ENCODE results near the gene TNFRSF13B.

The TNFRSF13B gene

DNA sequence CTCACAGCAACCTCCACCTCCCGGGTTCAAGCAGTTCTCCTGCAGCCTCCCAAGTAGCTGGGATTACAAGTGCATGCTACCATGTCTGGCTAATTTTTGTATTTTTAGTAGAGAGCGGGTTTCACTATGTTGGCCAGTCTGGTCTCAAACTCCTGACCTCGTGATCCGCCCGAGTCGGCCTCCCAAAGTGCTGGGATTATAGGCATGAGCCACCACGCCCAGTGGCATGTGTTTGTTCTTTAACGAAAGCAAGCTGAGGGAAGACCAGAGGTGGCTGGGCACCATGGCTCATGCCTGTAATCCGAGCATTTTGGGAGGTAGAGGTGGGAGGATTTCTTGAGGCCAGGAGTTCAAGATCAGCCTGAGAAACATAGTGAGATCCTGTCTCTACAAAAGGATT is 18.1 kb downstream of the TNFRSF13B start:
- DNase-seq = no peak

DNA sequence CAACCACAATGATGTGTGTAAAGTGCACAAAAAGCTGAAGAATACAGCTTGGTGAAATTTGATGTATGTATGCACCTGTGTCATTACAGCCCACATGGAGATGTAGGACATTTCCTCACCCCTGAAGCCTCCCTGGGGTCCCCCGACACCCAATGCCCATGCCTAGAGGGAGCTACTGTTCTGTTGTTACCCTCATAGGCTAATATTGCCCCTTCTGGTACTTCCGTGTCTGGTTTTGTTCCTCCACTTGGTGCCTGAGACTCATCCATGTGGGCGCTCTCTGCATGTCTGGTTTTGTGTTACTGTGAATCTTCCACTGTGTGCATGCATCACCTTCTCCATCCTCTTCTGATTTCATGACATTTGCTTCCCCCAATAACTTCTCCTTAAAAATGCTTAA is 18.6 kb downstream of the TNFRSF13B start:
- DNase-seq = no peak

DNA sequence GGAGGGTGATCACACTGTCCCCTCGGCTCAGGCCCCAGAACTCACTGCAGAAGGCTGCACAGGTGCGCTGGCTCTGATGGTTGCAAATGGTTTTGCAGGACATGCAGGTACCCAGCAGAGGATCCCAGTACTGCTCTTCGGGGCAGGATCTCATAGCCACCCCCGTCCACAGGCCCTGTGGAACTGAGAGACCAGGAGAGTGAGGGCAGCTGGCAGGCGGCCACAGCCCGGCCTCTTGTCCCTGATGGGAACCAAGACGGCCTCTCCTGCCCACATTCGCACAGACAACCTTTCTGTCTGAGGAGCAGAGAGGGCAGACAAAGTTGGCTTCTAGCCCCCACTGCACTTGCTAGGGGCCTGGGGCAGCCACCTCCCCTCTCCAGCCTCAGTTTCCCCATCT is 19.5 kb downstream of the TNFRSF13B start:
- DNase-seq = no peak

DNA sequence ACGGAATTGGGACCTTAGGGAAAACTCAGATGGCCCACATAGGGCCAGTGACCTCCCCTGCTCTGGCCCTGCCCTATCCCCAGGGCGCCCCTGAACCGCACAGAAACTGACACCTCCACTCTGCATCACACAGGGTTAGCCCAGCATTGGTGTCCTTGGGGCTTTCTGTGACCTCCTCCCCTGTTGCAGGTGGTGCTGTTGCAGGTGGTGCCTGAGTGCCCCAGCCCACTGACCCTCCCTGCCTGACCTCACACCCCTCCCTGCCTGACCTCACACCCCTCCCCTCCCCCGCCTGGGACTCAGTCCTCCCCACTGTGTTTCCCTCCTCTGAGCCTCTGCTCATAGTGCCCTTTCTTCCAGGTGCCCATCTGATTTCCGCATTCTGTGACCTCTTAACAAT is 21.4 kb downstream of the TNFRSF13B start:
- no peak for DNase-seq

DNA sequence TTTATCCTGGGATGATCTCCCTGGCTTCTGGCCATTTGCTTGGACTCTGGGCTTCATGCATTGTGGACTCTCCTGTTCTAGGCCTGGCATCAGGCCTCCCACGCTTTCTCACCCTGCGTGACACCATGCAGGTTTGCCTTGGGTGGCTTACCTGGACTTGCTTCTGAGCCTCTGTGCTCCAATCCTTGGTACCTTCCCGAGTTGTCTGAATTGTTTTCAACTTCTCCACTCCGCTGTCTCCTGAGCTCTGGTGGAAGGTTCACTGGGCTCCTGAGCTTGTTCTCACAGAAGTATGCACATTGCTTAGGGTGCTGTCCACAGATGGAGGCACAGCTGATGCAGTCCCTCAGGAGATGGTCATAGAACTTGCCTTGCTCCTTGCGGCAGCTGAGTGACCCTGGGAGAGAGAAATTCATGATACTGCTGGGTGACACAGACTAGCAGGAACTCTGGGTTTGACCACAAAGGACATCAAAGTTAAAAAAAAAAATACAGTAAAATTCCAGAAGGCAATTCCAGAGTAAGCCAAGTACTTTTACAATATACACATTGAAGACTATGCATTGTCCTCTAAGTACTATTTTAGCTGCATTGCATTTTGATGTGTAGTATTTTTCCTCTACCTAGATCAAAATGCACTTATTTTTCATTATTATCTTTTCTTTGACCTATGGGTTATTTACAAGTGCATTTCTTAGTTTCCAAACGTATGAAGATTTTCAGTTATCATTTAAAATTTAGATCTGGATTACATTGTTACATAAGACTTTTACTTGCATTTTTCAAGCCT is 23.1 kb downstream of the TNFRSF13B start:
- no peak for DNase-seq

DNA sequence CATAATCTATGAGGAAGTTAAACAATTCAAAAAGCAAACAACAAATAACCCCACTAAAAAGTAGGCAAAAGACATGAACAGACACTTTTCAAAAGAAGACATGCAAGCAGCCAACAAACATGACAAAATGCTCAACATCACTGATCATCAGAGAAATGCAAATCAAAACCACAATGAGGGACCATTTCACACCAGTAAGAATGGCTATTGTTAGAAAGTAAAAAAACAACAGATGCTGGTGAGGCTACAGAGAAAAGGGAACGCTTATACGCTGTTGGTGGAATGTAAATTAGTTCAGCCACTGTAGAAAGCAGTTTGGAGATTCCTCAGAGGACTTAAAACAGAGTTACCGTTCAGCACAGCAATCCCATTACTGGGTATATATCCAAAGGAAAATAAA is 24.4 kb downstream of the TNFRSF13B start:
- no peak for DNase-seq

DNA sequence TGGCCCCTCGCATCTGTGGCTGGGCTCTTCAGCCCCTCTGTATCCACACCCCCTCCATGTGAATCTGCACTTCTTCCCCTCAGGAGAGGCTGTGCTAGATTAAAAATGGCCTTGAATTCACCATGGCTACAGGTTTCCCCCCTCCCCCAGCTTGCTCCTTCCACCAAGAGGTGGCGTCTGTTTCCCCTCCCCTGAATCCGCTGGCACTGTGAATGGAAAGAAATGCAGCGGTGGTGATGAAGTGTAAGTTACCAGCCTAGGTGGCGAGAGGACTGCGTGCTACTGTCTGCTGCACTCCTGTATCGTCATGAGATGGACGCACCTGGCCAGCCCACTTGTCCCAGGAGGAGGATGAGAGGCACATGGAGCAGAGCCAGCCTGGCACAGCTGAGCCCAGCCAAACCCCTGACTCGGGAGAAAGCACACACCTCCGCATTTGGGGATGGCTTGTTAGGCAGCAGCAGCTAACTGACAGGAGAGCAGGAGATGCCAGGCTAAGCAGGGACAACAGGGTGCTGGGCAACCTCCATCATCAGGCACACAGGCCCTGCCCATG is 26.2 kb downstream of the TNFRSF13B start:
- no peak for DNase-seq

DNA sequence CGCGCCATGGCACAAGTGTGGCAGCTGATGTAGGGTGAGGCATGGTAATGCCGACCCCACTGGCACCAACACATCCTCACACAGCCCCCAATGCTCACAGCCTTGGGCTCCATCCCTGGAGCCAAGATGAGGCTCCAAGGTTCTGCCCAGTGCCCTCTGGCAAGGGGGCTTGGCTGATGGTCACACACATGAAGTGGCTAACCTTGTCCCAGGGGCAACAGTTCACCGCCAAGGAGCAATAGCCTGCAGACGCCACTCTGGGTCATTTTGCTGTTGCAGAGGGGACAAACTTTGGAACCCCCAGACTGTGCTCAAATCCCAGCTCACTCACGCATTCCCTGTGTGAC is 26.8 kb downstream of the TNFRSF13B start:
- DNase-seq = no peak

DNA sequence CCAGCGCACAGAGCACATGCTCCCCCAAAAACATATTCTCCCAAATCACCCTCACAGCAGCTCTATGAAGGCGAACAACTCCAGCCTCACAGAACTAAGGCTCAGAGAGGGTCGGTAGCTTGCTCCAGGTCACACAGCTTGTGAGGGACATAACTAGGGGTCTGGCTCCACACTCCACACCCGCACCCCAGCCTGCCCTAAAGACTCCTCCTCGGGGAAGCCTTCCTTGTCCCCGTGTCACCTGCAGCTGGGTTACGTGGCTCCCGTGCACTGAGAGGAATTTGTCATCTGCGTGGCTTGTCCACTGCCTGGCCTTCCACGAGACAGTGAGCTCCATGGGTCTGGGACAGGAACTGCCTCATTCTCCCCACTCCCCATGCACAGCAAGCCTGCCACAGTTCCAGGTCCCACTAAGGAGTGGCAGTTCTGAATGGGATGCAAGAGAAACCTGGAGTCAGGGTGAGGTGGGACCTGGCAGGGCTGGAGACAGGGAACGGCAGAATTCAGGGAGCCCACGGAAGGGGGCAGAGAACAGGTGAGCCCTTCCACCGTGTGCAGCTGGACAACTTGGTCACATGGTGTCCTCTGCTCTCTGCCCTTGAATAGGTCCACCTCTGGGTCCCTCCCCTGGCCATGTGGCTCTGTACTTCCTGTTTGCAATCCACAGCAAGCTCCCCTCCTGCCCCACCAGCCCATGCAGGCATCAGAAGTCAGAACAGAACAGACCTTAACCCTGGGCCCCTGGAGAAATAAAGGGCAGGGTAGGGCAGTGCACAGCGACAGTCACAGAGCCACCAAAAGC is 27.4 kb downstream of the TNFRSF13B start:
- no peak for DNase-seq

DNA sequence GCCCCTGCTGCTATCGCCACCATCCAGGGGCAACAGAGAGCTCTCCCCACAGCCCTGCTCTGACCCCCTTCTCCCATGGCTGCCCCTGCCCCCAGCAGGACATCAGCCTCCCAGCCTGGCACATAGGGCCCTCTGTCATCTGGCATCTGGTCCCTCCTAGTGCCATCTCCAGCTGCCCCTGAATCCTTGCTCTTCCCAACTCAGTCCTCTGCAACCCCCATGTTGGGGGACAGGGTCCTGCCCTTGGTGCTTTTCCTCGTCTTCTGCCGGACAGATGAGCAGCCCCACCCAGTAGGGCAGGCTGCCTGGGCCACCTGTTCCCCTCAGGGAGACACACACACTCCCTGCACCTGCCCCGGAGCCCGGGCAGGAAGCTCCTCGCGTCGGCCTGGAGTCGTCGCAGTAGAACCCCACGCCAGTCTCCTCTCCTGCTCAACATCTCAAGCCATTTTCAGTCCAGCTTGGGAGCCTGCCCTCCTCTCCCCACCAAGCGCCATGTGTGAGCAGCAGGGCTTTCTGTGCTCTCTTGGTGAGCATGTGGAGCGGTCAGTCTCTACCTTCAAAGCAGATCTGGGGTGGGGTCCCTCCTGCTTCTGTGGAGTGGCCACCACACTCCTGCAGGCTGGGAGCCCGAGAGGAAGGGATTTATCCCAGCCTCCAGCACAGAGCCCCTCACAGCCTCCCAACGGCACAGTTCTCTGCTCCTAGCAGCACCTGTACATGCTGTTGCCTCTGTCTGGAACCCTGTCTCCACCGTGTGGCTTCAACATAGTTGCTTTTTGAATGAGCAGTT is 28.2 kb downstream of the TNFRSF13B start:
- DNase-seq = no peak

DNA sequence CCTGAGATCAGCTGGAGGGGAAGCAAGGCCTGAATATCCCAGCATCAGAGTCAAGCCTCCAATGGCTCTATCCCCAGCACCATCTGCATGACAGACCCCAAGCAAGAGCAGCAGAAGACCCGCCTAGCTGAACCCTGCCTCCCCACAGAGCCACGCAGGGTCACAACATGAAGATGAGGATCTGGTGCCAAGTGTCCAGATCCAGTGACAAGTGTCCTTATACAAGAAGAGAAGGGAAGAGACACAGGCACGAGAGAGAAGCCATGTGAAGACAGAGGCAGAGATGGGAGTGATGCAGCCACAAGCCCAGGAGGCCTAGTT is 28.9 kb downstream of the TNFRSF13B start:
- DNase-seq = no peak

DNA sequence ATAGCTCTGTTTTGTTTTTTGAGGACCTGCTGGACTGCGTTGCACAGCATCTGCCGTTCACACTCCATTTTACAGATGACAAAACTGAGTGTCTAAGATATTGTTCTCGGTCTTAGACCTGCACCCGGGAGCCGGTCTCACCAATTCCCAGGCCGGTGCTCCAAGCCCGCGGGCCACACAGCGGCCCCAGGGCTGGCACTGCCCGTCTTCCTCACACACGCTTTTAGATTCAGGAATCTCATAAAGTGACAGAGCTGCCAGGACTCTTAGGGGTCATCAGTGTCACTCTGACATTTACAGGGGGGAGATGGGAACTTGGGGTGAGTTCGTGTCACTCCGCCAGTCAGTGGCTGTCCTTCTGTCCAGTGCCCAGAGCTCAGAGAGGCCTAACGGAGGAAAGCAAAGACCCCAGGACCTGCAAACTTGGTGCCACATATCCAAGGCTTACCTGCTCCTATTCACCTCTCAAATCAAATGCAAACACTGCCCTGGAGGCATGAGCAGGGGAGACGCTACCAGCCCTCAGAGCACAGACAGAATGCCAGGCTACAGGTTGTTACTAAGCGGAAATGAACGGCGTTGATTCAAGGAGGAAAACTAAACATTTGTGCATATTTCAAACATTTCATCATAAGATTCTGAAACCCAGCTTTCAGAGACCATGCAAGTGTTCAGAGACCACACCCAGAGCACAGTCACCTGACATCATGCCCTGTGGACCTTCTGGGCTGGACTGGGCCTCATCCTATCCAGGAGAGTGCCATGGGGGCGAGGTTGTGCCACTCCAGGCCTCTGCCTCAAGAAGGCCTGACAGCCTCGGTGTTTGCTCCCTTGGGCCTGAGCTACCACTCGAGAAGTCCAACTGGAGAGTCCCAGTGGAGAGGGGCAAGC is 29.5 kb downstream of the TNFRSF13B start:
- no peak for DNase-seq

DNA sequence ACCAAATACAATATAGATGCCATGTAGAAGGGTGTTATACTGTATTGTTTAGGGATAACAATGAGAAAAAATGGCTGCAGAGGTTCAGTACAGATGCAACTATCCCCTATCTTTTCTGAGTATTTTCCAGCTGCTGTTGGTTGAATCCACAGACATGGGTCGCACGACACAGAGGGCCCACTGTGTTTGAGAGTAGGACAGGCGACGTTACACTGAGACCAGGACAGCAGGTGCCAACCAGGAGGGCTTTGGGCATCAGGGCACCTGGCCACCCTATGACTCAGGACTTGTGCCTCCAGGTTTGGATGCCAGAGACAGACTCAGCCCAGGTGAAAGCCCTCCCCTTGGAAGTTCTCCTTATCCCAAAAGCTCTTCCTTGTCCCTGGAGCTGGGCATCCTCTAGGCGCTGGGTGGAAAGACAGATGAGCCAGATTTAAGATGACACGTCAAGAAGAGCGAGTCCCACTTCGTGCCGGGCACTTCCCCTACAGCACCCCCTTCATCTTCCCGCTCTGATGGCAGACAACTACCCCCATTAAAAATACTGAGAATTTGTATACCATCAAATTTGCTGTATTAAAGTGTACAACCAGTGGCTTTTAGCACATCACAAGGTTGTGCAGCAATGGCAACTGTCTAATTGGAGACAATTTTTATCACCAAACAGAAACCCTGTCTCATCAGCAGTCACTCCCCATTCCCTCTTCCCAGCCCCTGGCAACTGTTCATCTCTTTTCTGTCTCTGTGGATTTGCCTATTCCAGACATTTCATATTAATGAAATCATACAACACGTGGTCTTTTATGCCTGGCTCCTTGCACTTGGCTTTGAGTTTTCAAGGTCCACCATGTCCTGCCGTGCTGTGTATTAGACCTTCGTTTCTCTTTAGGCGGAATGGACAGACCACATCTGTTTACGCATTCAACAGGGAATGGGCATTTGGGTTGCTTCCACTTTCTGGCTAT is 30.6 kb downstream of the TNFRSF13B start:
- DNase-seq = no peak

DNA sequence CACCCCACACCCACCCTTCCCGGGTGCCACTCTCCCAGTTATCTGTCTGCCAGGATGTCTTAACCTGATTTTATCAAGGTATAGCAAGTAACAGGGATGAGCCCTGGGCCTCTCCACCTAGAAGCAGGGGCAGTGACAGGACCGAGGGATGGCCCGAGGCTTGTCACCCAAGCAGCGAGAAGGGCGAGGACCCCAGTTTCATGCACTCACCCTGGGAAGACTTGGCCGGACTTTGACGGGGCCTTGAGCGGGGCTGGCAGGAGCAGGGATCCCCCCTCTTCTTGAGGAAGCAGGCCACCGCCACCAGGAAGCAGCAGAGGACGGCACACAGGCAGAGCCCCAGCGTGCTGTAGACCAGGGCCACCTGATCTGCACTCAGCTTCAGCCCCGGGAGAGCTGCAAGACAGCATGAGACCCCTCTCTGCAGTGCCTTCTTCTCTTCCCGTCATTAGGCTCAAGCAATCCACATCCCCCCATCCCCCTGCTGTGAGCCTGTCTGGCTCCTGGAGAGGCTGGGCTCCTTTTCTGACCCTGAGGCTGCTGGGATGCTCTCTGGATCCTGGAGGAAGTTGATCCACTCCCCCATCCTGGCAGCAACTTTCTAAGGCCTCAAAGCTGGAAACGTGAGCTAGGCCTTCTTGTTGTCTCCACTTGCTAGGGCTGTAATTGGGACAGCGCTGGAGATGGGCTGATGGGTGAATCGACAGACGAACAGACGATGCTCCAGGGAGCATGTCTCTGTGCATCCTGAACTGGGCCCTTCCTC is 31.6 kb downstream of the TNFRSF13B start:
- no peak for DNase-seq

DNA sequence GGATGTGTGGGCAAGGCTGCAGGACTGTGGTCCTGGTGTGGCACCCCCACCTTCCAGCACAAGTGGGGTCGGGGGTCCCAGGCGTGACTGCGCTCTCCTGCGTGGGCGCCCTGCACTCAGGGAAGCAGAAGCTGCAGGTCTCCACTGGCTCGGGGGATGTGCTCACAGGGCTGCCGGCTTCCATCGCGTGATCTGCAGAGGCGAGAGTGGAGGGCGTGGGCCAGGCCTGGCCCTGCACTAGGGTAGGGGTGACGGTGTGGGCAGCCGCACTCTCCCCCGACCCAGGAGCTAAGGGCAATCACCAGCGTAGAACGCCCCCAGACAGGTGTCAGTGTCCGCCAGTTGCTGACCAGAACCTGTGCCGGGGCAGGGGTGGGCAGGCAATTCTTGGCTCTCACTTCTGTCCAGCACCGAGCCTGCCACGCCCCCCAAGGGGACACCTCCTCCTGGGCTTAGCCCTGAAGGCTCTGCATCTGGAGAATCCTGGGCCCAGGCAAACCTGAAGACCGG is 32.3 kb downstream of the TNFRSF13B start:
- DNase-seq = no peak

DNA sequence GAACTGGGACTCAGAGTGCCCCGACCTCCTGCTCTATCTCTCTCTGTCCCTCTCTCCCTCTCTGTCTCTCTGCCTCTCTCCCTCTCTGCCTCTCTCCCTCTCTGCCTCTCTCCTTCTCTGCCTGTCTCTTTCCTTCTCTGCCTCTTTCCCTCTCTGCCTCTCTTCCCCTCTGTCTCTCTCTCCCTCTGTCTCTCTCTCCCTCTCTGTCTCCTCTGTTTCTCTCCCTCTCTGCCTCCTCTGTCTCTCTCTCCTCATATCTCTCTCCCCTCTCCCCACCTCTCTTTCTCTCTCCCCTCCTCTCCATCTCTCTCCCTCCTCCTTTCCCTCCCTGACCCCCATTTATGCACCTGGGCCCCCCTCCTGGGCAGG is 32.7 kb downstream of the TNFRSF13B start:
- DNase-seq = no peak

DNA sequence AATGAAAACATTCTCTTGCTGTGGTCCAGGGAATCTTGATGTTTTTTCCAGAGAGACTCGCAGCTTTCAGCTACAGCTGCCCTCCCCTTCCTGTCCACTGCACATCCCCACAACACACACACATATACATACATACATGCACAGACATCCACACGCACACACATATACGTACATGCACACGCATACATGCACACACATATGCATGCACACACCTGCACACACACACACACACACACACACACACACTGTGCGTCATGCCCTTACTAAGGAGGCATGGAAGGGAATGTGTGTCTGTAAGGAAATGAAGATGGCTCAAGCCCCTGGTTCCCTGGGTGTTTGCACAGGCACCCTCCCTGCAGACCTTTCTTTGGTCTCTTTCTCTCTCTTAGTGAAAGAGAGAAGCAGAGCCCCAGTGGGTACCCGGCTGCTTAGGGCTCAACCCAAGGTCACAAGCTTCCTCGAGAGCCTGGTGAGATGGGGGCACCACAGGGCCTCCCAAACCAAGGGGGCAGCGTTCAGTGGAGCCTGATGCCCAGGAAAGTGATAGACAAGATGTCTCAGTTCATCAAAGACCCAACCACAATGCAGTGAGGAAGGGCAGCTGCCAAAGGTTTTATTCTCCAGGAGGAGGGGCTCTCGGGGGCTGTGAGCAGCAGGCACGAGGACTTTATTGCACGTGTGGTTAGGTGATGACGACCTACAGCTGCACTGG is 33.3 kb downstream of the TNFRSF13B start:
- no peak for DNase-seq

DNA sequence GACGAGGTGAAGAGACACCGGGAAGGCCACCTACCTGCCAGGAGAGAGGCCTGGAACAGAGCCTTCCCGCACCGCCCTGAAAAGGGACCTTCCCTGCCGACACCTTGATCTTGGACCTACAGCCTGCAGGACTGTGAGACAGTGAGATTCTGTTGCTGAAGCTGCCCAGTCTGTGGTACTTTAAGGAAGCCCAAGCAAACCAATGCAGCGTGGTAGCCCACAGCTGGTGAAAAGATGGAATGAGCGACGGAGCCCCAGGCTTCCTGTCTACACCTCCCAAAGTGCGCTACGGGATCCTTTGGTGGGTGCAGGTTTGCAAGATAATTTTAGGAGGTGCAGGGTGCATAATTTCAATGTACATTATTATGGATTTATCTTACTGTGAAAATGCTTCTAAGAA is 33.9 kb downstream of the TNFRSF13B start:
- DNase-seq = no peak

DNA sequence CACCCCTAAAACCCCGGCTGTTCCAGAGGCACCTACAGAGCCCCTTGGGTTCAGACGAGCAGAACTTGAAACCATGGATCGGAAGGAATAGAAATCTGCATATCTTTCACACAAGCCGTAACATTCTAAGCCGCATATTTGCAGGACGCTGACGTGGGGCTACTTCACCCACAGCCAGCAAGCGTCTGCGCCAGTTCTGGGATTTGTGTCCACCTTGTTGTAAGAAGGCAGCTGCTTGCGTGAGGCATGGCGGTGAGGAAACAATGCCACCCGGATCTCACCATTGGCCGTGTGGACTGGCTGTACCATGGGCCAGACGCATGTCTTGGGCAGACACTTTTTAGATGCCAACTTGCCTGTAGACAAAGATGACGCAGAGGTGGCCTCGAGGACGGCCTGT is 34.5 kb downstream of the TNFRSF13B start:
- no peak for DNase-seq

Measured in activated gamma-delta T cell (primary cell).